Brain microvascular endothelial cell (primary cell): ENCODE measurements around the gene GDPGP1.
"Not testable (repeated sequence)": the region's sequence is repeated elsewhere in the genome, so short reads cannot be mapped to it uniquely, and the experiment has no call there.

ENCODE experiments used
- DNase-seq: peaks from one replicate; pipeline ENCODE4 v3.0.0-alpha.2; 2020
- H3K27ac ChIP-seq: fragments of 250-450 bp; sonication (Bioruptor Pico); 2 replicates; pipeline ENCODE4 v1.5.1; 2020; ENCODE audit warnings: mild to moderate bottlenecking, moderate library complexity
- H3K27me3 ChIP-seq: fragments of 250-450 bp; sonication (Bioruptor Pico); replicated peaks from 2 replicates; pipeline ENCODE4 v1.5.1; 2020; ENCODE audit warnings: mild to moderate bottlenecking
- H3K36me3 ChIP-seq: fragments of 250-450 bp; sonication (Bioruptor Pico); replicated peaks from 2 replicates; pipeline ENCODE4 v1.5.1; 2020; ENCODE audit warnings: mild to moderate bottlenecking
- H3K4me3 ChIP-seq: 2 replicates; pipeline ENCODE4 v1.5.1; 2011; ENCODE audit warnings: low read depth, mild to moderate bottlenecking, control low read depth, low read length, moderate library complexity
- CTCF ChIP-seq: IDR thresholded peaks from 2 replicates; pipeline ENCODE4 v1.5.1; 2011; ENCODE audit warnings: low read depth, mild to moderate bottlenecking, moderate library complexity, low read length, control low read depth, inconsistent platforms; ENCODE audit errors: missing control alignments
- in situ Hi-C: cut with HindIII; loops from 2 replicates; pipeline ENCODE4 v1.10.0; 2017; ENCODE audit warnings: low sequenced_read_pairs, low pct_ligation_motif_present

Gene GDPGP1

GRCh38 chr15:90257776-90258175, 23.8 kb downstream of the GDPGP1 start:
- in situ Hi-C loops, result no loop called here
- Histone ChIP-seq H3K27me3 (no peaks in the 10 kb centered on the region), H3K4me3 (no peak overlapping the region), H3K36me3 (no peaks in the 10 kb centered on the region), H3K27ac (no peak overlapping the region)
- no peak for DNase-seq
- TF ChIP-seq CTCF, result no peak

GRCh38 chr15:90259524-90259923, 25.5 kb downstream of the GDPGP1 start:
- TF ChIP-seq CTCF, result no peak
- no peaks in the 10 kb centered on the region for H3K27me3 ChIP-seq
- H3K36me3 ChIP-seq, result no peaks in the 10 kb centered on the region
- H3K27ac ChIP-seq, result peak overlapping the region; percentile 89
- peak; percentile 55 for DNase-seq
- H3K4me3 ChIP-seq, result no peak overlapping the region
- in situ Hi-C loops, result no loop called here

GRCh38 chr15:90260731-90261130, 26.7 kb downstream of the GDPGP1 start:
- H3K4me3 ChIP-seq, H3K36me3 ChIP-seq, H3K27ac ChIP-seq, H3K27me3 ChIP-seq, DNase-seq, in situ Hi-C loops: not testable (repeated sequence)

- DNase-seq, result peak; percentile 41
- H3K27ac ChIP-seq, result no peak overlapping the region
- TF ChIP-seq CTCF, result no peak
- H3K27me3 ChIP-seq, result no peaks in the 10 kb centered on the region
- in situ Hi-C loops, result no loop called here
- no peak overlapping the region for H3K4me3 ChIP-seq
- no peaks in the 10 kb centered on the region for H3K36me3 ChIP-seq
Observed at GRCh38 chr15:90261811-90262210, 27.8 kb downstream of the GDPGP1 start.

DNA sequence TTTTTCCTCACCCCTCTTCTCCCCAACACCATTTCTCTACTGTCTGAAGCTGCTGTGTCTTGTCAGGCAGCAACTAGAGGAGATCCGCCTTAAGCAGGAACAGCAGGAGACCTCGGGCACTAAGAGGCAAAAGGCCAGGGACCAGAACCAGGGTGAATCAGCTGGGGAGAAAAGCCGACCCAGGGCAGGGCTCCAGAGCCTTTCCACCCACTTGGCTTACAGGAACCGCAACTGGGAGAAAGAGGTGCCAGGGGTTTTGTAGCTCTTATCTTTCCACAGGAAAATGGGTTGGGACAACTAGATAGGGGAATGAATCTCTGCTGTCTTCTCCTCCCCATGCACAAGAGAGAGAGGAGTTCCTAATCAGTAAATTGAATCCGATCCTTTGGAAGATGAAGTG, 28.4 kb downstream of the GDPGP1 start:
- in situ Hi-C loops, result no loop called here
- Histone ChIP-seq H3K36me3 (no peaks in the 10 kb centered on the region), H3K27me3 (no peaks in the 10 kb centered on the region), H3K4me3 (no peak overlapping the region), H3K27ac (no peak overlapping the region)
- DNase-seq, result no peak
- no peak for TF ChIP-seq CTCF

- Histone ChIP-seq H3K27me3 (no peaks in the 10 kb centered on the region), H3K27ac (peak overlapping the region; percentile 95), H3K36me3 (peaks cover 4% of the 10 kb centered on the region), H3K4me3 (peak overlapping the region; percentile 78)
- DNase-seq, result no peak
- no peak for TF ChIP-seq CTCF
- in situ Hi-C loops, result no loop called here
Observed at GRCh38 chr15:90264671-90265070, 30.7 kb downstream of the GDPGP1 start.
